NCI-H460 (cell line): ENCODE results near the gene KRTAP5-8. TPM values are rescaled to one million over a fixed set of nuclear protein-coding genes. Genes with fewer than 3 reads are reported as not detected.
"Not testable (repeated sequence)": the region's sequence is repeated elsewhere in the genome, so short reads cannot be mapped to it uniquely, and the experiment has no call there.

Experiments used
- DNase-seq: peaks from one replicate; pipeline ENCODE4 v3.0.0-alpha.2; 2016; ENCODE audit warnings: low read depth; ENCODE audit errors: extremely low read depth
- total RNA-seq: library from RNA; depleted of rRNA; stranded (reverse); fragments of >200 nt; shearing (Covaris generic); gene quantifications from 2 replicates; pipeline ENCODE4 v1.2.3, GENCODE V29; 2014

The KRTAP5-8 gene
- total RNA-seq, 1 experiment from 2014 or later, result not detected

DNA sequence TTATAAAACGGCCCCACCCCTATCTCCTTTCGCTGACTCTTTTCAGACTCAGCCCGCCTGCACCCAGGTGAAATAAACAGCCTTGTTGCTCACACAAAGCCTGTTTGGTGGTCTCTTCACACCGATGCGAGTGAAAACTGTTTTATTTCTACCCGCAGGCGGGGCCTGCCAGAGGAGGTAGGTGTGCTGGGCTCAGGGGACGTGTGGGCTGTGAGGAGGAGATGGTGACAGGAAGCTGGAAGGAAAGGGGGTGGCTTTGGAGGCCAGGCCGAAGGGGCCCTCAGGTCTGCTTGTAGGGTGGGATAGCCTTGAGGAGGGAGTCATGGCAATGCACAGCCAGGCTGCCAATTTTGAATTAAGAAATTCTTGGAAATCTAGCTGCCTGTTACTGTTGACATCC lies 32.0 kb upstream of the KRTAP5-8 start:
- DNase-seq, result no peak

DNA sequence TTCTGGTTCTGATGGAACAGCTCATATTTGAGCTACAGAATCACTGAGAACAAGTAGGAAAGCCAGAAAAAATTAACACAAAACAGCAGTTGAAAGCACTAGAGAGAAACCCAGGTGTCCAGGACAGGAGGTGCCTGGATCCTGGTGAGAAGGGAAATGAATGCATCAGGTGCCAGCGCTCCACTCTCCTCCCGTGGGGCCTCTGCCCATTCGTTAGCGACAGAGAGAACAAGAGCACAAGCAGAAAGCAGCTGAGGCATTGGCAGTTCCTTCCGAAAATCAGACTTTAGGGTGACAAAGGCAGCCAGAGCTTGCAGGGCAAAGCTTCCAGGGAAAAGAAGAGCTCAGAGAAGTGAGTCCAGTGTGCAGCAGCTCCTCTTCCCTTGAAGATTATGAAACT lies 30.7 kb upstream of the KRTAP5-8 start:
- DNase-seq, result no peak

DNA sequence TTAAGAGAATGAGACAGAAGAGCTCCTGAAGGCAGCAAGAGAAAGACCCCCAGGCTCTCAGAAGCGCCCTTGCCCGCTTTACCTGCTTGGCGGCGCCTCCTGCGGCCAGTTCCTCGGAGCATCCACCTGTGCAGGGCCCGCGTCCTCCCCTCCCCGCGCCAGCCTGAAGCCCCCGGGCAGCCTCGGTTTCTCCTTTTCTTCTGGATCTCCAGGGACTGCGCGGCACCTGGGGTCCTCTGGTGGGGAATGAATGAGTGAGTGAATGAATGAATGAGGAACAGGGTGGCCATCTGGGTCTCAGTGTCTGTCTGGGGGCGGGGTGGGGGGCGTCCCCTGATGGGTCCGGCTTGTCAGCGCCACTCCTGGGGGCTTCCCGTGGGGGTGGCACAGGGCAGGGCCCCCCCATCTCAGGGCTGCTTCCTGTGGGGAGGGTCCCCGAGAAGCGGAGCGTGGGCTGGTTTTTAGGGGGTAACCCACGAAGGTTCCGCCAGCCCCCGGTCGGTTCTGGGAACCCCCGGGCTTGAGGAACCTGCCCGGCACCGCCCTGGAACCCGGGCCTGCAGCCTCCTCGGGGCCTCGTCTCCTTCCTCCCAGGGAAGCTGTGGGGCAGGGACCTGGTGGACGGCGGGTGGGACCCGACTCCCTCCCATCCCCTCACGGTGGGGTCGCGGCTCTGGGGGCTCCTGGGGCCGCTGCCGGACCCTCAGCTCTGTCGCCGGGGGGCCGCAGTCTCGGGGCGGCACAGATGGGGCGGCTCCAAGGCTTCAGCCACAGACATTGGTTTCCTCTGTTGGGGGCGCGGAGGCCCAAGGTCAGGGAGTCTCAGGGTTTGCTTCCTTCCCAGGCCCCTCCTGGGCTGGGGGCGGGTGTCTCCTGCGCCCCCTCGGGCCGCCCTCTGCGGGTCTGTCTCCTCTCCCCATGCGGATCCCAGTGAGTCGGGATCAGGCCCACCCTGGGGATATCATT lies 19.0 kb upstream of the KRTAP5-8 start:
- DNase-seq, result no peak

DNA sequence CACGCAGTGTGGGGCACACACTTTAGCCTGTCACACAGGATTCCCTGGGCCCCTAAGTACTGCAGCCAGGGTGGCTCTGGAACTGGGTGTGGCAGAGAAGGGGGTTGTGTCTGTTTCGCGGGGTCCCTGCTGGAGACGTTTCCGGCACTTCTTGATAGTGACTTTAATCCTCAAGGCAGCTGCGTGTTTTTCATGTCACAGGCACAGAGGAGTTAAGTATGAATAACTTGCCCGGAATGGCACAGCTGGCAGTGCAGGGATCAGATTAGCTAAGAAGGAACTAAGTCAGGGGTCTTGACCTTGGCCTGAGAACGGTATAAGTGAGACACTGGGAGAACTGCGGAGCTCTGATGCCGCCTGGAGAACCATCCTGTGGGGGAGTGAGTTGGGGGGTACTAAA lies 18.3 kb upstream of the KRTAP5-8 start:
- no peak for DNase-seq

DNA sequence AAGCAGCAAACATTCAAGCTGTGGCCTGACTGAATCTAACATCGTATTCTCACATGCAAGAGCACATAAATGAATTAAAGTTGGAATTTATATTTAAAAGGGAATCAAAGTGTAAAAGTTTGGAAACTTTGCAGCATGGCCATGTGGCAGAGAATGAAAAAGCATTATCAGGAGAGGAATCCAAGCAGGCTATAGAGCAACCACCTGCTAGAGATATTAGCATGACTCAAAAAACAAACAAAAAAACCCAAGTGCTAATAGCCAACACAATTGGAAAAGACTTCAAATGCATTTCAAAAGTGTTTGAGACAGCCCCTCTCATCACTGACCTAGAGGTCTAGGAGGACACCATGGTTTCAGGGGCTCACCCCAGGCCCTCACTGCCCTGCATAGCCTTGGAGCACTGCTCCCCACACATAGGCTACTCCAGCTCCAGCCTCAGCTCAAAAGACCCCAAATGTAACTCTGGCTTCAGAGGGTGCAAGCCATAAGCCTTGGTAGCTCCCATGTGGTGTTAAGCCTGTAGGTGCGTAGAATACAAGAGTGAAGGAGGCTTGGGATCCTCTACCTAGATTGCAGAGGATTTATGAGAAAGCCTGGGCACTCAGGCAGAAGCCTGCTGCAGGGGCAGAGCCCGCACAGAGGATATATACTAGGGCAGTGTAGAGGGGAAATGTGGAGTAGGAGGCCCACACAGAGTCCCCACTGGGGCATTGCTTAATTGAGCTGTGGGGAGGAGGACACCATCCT lies 12.5 kb upstream of the KRTAP5-8 start:
- no peak for DNase-seq

DNA sequence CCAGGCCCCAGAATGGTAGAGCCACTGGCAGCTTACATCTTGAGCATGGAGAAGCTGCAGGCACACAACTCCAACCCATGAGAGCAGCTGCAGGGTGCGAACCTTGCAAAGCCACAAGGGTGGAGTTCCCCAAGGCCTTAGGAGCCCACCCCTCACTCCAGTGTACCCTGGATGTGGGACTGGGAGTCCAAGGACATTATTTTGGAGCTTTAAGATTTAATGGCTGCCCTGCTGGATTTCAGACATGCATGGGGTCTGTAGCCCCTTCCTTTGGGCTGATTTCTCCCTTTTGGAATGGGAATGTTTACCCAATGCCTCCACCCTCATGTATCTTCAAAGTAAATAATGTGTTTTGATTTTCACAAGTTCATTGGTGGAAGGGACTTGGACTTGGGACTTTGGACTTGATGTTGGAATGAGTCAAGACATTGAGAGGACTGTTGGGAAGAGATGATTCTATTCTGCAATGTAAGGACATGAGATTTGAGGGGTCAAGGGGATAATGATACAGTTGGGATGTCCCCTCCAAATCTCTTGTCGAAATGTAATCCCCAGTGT lies 11.8 kb upstream of the KRTAP5-8 start:
- no peak for DNase-seq

DNA sequence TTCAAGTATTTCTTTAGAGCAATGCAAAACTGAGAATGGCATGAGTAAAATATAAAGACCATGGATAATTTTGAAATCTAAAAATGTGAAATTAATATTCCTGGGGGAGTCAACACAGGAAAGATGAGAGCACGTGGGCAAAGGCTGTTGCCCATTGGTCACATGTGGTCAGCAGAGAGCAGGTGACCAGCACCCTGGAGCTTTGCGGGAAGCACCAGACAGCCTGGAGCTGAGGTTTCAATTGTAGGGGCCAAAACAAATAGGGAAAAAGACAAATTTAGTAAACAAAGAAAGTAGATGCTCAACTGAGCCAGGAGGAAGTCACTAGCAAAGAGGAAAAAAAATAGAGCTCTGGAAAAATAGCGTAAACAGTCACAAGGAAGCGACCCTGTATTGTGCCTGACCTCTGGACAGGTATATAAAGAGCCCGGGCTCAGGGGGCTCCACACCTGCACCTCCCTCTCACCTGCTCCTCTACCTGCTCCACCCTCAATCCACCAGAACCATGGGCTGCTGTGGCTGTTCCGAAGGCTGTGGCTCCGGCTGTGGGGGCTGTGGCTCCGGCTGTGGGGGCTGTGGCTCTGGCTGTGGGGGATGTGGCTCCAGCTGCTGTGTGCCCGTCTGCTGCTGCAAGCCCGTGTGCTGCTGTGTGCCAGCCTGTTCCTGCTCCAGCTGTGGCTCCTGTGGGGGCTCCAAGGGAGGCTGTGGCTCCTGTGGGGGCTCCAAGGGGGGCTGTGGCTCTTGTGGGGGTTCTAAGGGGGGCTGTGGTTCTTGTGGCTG lies 10.8 kb upstream of the KRTAP5-8 start, which contains the start of gene KRTAP5-7:
Gene KRTAP5-7 (plus strand): TSS at position 472 of the 780 bp plus-strand sequence. CDS start 34 bp downstream, at position 506.
- DNase-seq, result not testable (repeated sequence)

DNA sequence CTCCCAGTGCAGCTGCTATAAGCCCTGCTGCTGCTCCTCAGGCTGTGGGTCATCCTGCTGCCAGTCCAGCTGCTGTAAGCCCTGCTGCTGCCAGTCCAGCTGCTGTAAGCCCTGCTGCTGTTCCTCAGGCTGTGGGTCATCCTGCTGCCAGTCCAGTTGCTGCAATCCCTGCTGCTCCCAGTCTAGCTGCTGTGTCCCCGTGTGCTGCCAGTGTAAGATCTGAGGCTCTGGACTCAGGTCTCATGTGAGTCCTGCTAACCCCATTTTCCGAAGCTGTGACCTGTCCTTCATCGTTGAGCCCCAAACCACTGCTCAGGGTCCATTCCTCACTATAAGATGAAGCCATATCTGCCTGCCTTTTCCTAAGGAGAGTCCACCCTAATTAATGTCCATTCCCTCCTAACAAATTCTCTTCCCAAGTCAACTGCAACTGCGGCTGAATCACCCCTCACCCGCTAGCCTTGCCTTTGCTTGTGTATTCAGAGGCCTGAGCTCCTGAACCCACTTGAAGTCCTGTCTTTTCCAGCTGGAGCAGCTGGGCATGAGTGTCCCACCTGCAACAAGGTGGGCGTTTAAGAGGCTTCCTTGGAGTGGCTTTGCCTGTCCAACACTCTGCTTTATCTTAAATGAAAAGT lies 10.1 kb upstream of the KRTAP5-8 start:
- DNase-seq, result no peak

DNA sequence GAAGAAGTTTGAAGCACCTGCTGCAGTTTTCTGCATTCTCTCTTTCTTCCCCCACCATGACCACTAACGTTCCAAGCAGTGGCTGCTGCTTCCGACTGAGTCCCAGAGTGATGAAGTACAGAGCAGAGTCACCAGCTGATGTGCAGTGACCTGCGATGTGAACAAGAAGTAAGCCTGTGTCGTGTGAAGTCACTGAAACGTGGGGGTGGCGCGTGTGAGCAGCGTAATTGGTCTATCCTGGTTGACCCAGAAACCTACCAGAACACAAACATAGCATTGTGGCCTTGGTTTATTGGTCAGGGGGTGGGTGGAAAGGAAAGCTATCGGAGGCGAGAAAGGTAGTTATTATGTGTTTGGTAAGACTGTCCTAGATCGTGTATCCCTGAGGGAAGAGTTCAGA lies 7.2 kb upstream of the KRTAP5-8 start:
- no peak for DNase-seq

DNA sequence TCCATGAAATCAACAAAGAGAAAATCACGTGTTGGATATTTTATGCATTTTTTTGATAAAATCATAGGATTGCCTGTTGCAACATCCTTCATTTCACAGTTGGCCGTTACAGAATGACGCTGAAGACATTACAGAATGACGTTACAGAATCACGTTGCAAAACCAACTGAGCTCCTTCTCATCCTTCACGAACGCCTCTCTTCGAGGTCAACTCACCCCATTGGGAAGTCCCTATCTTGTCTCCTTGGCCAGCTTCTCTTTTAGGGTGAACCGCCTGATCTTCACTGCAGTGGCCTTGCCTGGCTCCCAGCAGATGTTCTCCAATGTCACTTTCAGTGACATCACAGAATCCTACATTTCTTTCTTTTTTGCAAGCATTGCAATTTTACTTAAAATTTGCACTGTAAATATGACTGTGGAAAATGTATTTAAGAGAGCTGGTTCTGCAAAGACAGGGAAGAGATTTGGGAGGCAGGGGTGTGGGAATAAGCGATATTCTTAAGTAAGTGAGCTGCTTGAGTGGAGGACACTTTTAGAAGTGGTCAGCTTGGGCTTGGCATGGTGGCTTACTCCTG lies 5.7 kb upstream of the KRTAP5-8 start:
- no peak for DNase-seq

DNA sequence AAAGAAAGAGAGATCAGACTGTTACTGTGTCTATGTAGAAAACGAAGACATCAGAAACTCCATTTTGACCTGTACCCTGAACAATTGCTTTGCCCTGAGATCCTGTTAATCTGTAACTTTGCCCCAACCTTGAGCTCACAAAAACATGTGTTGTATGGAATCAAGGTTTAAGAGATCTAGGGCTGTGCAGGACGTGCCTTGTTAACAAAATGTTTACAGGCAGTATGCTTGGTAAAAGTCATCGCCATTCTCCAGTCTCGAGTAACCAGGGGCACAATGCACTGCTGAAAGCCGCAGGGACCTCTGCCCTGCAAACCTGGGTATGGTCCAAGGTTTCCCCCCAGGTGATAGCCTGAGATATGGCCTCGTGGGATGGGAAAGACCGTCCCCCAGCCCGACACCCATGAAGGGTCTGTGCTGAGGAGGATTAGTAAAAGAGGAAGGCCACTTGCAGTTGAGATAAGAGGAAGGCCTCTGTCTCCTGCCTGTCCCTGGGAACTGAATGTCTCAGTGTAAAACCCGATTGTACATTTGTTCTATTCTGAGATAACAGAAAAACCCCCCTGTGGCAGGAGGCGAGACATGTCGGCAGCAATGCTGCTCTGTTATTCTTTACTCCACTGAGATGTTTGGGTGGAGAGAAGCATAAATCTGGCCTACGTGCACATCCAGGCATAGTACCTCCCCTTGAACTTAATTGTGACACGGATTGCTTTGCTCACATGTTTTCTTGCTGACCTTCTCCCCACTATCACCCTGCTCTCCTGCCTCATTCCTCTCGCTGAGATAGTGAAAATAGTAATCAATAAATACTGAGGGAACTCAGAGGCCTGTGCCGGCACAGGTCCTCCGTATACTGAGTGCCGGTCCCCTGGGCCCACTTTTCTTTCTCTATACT lies 2.9 kb upstream of the KRTAP5-8 start:
- not testable (repeated sequence) for DNase-seq

DNA sequence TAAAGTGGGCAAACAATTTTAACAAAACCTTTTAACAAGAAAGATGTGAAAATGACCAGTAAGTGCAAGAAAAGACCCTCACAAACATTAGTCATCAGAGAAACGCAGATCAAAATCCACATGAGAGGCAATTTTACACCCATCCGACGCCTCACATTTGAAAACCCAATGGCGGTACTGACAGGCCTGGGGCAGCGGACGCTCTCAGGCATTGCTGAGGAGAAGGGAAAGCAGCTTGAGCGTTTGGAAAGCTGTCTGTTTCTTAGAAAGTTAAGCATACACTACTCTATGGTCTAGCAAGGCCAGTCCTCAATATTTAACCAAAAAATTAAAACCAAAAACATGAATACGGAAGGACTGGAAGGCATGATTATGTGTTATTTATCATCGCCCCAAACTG lies 2.0 kb upstream of the KRTAP5-8 start:
- no peak for DNase-seq

DNA sequence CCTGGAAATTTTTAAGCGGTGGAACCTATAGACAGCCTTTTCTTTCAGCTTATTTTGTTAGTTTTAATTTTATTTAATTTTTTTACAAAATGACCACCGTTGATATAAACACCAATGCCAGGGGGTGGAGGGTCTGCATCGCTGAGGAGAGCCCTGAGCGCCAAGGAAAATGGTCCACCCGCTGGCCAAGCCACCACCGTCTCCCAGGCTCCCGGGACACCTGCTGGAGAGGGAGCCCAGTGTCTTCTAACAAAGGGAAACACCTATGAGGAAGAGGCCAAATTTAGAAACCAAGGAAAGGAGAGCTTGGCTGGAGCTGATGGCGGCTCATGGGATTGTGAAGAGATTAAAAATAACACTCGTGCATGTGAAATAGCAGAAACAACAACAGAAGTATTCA lies 288 bp upstream of the KRTAP5-8 start:
- DNase-seq, result no peak

DNA sequence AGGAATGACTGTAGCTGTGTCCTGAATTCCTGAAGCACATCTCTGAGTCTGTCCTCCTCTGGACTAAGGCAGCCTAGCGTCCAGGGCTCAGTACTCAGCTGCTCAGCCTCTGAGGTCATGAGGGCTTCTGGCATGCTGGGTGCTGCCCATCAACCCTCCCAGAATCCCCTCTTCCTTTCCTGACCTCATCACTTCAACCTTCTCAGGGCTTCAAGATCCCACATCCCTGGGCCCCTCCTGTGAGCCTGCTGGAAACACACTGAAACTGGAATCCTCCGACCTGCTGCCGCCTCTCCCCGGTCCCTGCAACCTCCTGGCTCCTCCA lies 803 bp downstream of the KRTAP5-8 start:
- DNase-seq, result no peak

DNA sequence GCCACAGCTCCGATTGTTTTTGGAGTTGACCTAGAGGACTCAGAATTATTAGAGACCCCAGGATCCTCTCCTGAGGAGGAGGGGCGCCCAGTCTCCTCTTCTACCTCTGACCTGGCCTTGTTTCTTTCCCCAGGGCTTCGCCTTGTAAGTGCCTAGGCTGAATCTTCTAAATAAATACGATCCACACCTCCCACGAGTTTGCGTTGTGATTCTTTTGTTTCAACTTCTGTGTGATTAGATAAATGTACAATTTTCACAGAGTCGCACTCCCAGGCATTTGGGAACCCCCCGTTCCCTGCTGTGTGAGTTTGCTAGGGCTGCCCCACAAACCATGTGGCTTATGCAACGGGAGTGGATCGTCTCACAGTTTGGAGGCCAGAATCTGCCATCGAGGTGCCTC lies 1.2 kb downstream of the KRTAP5-8 start:
- no peak for DNase-seq

DNA sequence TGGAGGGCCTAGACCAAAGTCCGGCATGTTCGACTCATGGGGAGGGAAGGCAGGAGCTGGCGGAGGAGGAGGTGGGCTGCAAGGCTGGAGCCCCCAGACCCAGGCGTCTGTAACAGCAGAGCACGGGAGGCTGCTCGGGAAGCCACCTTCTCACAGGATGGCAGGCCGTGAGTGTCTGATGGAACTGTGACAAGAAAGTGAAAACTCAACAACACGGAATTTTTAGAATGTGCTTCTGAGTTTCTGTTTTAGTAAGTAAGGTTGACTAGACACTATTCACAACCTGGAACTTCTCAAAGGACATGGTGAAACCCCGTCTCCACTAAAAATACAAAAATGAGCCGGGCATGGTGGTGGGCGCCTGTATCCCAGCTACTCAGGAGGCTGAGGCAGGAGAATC lies 2.1 kb downstream of the KRTAP5-8 start:
- not testable (repeated sequence) for DNase-seq

DNA sequence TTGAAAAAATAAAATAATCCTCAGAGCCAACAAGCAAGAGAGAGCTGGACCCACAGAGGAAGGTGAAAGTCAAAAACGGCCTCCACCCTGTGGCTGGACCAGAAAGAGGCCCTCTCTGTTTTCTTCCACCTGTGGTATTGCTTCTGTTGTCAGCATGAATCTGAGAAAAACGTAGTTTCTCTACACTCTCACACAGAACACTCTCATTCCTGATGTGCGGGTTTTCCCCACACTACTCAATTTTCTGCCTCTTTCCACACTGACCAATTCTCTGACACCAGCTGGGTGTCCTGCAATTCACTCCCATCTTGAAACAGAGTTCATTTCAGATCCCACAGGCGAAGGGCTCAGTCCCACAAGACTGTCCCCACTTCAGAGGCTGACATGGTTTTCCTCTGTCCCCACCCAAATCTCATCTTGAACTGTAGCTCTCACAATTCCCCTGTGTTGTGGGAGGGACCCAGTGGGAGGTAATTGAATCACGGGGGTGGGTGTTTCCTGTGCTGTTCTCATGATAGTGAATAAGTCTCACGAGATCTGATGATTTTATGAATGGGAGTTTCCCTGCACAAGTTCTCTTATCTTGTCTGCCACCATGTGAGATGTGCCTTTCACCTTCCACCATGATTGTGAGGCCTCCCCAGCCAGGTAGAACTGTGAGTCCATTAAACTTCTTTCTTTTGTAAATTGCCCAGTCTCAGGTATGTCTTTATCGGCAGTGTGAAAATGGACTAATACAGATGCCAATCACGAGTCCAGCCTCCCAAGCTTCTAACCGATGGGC lies 2.9 kb downstream of the KRTAP5-8 start:
- DNase-seq, result not testable (repeated sequence)

DNA sequence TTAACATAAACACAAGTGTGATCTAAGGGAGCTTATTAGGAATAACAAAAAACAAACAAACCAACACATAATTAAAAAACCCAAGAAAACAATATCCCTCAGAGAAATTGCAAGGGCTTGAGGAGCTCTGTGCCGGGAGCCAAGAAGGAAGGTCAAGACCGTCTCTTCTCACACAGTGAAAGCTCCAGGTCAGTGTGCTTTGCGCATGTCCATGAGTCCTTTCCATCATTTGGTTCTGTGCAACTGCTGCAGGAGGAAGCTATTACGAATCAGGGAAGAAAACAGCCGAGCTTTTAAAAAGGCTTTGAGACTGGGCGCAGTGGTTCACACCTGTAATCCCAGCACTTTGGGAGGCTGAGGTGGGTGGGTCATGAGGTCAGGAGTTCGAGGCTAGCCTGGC lies 4.6 kb downstream of the KRTAP5-8 start:
- no peak for DNase-seq
